ENCODE results near the gene AFMID.

AFMID gene

DNA sequence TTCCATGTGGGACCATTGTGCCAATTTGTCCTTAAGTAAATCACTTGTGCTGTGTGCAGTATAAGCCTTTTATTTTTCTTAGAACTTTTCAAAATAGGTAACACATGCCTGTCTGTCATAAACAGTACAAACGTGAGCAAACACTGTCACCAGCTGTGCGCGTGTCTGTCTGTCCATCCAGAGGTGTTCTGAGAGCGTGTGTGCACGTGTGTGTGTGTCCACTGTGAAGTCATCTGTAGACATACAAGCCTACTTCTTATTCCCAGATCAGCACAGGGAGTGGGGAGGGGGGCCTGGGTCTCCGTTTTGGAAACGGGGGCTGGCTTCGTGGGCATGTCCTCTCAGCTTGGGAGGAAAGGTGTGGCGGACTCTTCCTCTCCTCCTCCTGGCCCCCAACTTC is 53.7 kb downstream of the AFMID start:
- no peak overlapping the region for H3K4me3 ChIP-seq (ENCODE audit: low read depth, low read length)
- TF ChIP-seq, protein P1, sequence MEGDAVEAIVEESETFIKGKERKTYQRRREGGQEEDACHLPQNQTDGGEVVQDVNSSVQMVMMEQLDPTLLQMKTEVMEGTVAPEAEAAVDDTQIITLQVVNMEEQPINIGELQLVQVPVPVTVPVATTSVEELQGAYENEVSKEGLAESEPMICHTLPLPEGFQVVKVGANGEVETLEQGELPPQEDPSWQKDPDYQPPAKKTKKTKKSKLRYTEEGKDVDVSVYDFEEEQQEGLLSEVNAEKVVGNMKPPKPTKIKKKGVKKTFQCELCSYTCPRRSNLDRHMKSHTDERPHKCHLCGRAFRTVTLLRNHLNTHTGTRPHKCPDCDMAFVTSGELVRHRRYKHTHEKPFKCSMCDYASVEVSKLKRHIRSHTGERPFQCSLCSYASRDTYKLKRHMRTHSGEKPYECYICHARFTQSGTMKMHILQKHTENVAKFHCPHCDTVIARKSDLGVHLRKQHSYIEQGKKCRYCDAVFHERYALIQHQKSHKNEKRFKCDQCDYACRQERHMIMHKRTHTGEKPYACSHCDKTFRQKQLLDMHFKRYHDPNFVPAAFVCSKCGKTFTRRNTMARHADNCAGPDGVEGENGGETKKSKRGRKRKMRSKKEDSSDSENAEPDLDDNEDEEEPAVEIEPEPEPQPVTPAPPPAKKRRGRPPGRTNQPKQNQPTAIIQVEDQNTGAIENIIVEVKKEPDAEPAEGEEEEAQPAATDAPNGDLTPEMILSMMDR (IDR thresholded peaks at IDR 0.05; ENCODE audit: insufficient read depth, low read depth, low read length, missing control alignments) = no peak
- DNase-seq (ENCODE audit: low read depth) = no peak

DNA sequence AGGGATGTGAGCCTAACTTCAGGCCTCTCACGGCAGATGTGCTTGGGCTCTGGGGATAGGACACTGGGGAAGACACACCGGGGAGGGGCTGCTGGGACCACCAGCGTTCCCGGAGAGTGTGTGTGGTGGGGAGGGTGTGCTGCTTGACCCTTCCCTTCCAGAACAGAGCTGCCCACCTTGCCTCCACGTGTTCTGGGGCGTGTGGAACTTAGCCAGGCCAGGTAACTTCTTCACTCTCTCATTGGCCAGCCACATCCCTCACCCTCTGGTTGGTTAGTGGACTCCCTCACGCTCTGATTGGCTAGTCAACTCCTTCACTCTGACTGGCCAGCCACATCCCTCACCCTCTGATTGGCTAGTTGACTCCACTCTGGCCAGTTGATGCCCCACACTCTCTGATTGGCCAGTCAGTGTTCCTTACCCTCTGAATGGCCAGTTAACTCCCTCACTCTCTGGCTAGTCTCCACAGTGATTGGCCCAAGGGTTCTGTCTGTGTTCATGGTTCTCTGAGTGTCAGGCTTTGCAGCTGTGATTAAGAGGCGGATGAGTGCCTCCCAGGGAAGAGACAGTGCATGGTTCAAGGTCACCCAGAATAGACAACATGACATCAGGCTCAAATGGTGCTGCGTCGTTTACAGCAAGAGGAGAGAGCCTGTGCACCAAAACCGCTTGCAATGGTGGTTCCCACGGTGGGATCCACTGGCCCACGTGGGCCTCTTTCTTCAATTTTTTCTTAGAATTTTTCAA is 54.3 kb downstream of the AFMID start:
- TF ChIP-seq, protein P1 (IDR thresholded peaks at IDR 0.05; ENCODE audit: insufficient read depth, low read depth, low read length, missing control alignments) = no peak
- H3K4me3 ChIP-seq (ENCODE audit: low read depth, low read length) = no peak overlapping the region
- DNase-seq (ENCODE audit: low read depth) = peak; percentile 67

DNA sequence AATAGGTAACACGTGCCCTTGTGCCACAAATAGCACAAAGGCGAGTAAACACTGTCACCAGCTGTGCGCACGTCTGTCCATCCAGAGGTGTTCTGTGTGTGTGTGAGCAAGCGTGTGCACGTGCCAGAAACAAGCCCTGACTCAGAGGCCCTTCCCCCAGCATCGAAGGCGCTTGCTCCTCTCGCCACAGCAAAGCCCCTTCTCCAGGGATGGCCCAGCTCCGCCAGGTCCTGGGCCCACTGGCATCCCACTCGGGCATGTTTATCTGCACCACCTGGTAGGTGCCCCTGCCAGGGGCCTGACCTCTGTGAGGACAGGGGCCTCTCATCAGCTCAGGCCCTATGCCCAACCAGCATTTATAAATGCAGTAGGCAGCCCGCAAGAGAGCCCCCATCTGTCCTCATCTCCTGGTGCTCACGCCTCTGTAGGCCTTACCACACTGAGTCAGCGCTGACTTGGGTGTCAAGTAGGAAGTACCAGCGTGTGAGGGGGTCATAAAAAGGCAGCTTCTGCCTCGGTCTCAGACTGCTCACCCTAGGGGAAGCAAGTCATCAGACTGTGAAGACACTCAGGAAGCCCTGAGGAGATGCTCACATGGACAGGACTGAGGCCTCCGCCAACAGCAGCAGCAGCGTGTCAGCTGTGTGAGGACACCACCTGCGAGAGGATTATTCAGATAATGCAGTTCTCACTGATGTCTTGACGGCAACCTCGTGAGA is 55.0 kb downstream of the AFMID start:
- no peak overlapping the region for H3K4me3 ChIP-seq (ENCODE audit: low read depth, low read length)
- TF ChIP-seq, protein P1 (IDR thresholded peaks at IDR 0.05; ENCODE audit: insufficient read depth, low read depth, low read length, missing control alignments) = no peak
- peak; percentile 72 for DNase-seq (ENCODE audit: low read depth)

DNA sequence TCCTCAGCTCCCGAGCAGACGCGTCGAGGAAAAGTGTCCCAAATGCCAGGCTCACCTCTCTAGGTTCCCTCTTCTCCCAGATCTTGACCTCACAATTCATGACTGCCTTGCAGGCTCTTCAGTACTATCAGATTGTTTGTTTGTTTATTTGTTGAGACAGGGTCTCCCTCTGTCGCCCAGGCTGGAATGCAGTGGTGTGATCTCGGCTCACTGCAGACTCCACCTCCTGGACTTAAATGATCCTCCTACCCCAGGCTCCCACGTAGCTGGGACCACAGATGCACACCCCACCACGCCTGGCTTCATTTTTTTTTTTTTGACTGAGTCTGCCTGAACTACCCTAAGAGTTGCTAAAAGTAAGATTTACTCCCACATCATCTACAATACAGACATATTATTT is 60.1 kb downstream of the AFMID start:
- TF ChIP-seq, protein P1 (IDR thresholded peaks at IDR 0.05; ENCODE audit: insufficient read depth, low read depth, low read length, missing control alignments) = no peak
- DNase-seq (ENCODE audit: low read depth) = no peak
- no peak overlapping the region for H3K4me3 ChIP-seq (ENCODE audit: low read depth, low read length)

DNA sequence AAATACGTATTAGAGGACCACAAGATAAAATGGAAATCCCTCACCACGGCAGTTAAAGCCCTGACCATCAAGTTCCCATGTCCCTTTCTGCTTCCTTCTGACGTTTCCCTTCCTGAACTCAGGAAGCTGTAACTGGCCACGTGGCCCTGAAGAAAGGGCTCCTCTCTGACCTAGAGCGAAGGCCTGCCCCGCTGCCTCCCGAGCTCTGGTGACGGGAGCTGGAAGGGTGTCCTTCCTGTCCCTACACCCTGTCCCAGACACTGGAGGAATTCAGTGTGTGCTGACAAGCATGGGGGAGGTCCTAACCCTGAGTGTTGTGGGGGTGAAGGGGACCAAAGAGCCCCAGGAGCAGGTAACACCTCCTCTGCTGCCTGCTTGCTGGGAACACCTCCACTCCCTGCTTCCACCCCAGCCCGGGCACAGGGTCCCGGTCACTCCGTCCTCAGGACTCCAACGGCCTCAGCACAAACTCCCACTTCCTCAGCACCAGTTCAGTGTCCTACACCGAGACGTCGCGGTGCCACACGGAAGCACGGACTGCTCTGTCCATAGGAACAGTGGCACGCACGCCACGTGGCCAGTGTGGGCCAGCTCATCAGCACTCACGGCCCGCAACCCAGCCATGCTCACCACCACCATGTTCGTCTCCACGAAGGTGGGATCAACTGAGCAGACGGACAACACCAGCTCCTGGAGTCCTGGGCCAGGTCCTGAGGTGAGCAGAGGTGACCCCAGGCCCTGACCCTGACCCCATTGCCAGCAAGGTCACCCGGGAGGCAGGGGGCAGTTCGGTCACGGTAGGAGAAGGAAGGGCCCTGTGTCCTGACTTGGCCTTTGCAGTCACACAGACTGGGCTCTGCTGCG is 61.1 kb downstream of the AFMID start:
- H3K4me3 ChIP-seq (ENCODE audit: low read depth, low read length) = no peak overlapping the region
- TF ChIP-seq, protein P1 (IDR thresholded peaks at IDR 0.05; ENCODE audit: insufficient read depth, low read depth, low read length, missing control alignments) = no peak
- DNase-seq (ENCODE audit: low read depth) = no peak

DNA sequence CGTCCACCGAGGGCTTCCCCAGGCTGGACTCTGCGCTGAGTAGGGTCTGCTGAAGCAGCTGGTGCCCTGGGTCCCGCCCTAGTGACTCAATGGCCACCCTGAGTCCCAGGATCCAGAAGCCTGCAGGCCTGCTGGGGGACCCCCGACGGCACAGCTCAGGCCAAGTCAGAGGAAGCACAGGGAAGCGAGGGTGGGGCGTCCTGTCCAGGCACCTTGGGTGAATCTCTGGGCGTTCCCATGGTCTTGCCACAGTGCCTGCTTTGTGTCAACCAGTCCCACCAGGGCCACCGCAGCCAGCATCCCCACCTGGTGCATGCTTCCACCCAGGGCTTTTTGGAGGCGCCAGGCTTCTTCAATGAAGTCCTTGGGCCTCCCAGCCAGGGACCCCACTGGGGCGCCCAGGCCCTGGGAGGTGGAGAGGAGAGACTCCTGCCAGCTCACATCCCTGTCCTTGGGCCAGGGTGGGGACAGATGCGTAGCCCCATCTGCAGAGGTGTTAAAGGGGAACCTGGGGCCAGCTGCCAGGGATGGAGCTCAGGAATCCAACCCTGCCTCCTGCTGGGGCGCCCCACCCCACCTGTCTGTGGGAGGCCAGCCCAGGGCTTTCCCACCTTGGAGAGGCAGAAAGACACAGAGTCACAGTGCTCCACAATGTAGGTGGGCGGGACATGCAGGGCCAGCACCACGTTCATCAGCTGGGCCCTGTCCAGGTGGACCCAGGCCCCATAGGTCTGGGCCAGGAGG is 62.1 kb downstream of the AFMID start:
- H3K4me3 ChIP-seq (ENCODE audit: low read depth, low read length) = no peak overlapping the region
- TF ChIP-seq, protein P1 (IDR thresholded peaks at IDR 0.05; ENCODE audit: insufficient read depth, low read depth, low read length, missing control alignments) = no peak
- DNase-seq (ENCODE audit: low read depth) = no peak
